HuH-7.5 (cell line): ENCODE data around the gene TBXA2R.
"Not testable (repeated sequence)": the region's sequence is repeated elsewhere in the genome, so short reads cannot be mapped to it uniquely, and the experiment has no call there.

Source experiments
- DNase-seq: peaks from one replicate; pipeline ENCODE4 v3.0.0; 2011; ENCODE audit warnings: low spot score

Gene TBXA2R

GRCh38 chr19:3639479-3639878, 32.8 kb upstream of the TBXA2R start:
- DNase-seq, result no peak

DNA sequence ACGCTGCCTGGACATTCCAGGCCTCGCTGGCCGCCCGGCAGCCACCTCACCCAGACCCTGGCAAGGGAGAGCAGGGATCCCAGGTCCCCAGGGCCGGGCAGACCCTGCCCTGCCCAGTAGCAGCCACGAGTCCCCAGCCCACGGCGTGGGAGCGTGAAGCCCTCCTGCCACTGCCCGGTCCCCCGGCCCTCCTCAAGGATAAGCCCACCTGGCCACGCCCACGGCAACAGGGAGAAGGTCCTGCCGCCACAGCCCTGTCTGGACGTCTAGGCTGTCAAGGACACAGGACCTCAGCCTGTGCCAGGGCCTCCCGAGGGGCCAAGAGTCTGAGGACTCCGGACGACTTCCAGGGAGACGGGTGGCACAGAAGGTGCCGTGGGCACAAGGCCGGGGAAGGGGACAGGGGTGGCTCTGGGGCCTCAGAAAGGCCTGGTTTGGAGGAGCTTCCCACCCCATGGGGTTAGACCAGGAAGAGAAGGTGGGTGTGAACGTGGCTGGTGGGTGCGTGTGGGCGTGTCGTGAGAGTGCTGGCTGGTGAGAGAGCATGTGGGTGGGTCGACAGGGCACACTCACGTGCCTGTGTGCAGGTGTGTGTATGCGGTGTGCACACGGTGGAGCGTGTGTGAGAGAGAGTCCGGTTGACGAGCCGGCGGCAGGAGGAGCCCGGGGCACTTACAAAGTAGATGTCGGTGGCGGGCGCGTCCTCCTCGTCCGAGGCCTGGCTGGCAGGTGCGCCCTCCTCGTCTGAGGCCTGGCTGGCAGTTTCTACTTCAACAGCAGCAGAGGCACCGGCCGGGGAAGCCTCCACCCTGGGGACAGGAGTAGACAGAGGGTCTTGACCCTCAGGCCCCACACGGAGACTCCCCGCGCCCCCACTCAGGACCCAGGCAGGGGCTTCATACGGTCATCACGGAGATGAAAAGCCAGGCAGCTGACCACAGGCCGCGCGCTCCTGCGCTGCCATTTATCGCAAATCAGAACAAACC, 31.8 kb upstream of the TBXA2R start:
- no peak for DNase-seq

DNA sequence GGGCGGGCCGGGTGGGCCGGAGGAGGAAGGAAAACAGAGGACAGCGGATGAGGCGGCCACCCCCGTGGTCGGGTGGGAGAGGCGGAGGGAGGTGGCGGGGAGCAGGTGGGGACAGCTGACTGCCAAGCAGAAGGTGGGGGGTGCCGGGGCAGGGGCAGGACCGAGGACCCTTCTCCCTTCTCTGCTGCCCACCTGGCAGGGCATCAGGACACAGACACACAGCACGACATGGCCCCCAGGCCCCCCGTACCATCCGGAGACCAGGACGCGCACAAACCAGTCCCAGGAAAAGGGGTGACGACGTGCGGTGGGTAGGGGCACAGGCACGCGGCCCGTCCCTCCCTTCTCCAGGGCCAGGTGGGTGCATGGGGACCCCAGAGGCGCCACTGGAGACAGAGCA, 30.9 kb upstream of the TBXA2R start:
- DNase-seq, result no peak

DNA sequence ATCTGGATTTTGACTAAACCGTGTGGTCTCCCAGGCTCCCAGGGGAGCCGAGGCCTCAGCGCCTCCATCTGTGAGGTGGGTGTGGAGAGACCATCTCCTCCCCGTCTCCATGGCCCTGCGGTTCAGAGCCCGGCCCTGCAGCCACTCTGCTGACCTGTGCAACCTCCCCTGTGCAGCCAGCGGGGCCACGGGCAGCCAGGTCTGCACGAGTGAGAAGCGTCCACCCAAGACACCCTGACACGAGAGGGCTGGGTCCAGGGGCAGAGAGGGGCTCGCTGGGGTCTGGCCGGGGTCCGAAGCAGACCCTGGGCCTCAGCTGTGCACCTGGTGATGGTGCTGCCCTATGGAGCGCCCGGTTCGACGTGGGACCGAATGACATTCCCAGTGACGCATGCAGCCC, 30.3 kb upstream of the TBXA2R start:
- DNase-seq, result no peak

- DNase-seq, result no peak
These were observed 29.8 kb upstream of the TBXA2R start for GRCh38 chr19:3636506-3636905.

DNA sequence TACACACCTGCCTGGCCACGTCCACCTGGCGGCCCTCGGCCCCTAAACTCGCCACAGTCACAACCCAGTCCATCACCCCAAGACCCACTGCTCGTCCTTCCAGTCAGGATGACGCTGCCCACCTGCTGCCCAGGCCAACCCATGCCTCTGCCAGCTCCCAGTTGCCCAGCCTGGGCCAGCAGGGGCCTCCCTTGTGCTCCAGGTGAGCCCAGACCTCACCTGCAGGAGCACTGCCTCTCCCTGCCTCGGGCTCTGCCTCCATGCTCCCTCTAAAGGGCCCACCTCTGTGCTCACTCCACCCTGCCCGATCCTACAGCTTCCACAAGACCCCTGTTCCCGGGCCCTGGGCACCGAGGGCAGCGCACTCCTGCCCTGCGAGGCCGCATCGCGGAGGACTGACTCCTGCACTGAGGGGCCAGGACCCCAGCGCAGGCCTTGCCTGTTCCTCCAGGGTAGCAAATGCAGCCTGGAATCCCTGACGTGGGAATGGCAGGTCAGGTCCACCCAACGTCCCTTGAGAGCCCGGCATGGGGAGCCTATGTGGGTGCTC, 27.9 kb upstream of the TBXA2R start:
- no peak for DNase-seq

- DNase-seq, result no peak
These were observed 26.9 kb upstream of the TBXA2R start for GRCh38 chr19:3633559-3633988.

- no peak for DNase-seq
These were observed 26.3 kb upstream of the TBXA2R start for GRCh38 chr19:3632739-3633558.

GRCh38 chr19:3632098-3632497, 25.4 kb upstream of the TBXA2R start:
- DNase-seq, result no peak

GRCh38 chr19:3631053-3631861, 24.6 kb upstream of the TBXA2R start:
- DNase-seq, result no peak

- DNase-seq, result not testable (repeated sequence)
These were observed 22.1 kb upstream of the TBXA2R start for GRCh38 chr19:3628766-3629165.

- DNase-seq, result no peak
These were observed 20.7 kb upstream of the TBXA2R start for GRCh38 chr19:3627351-3627723.

DNA sequence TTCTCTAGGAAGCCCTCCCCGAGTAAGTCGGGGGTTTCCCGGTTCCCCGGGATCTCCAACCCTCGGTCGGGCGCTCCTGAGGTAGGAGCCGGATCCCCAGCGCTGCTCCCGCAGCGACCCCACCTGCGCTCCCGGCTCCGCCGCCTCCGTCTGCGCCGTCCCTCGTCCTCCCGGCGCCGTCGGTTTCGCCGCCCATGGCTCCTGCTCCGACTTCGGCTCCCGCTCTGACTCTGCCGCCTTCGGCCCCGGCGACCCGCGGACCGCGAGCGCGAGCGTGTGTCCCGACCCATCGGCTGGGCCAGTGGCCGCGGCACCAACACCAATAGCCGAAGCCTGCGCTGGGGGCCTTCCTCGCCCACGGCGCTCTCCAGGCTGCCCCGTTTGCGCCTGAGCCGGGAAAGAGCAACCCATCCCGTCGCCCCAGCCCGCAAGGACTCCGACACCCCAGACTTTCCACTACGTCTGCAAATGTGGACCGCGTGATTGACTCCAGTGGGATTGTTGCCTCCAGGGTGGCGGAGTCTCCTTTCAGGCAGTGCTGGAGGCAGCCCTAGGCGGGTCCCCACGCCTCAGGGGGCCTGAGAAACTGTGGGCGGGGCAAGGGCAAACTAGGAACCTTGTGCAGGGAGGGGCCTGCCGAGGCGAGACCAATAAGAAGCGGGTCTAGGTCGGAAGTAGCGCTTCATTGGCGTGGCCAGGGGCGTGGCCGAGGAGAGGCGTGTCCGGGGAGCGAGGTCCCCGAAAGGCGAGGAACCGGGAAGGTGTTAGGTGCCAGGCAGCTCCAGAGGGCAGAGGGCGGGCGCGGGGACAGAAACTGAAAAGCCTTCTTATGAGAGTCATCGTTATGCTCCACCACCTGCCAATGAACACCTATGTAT, 20.0 kb upstream of the TBXA2R start, which contains the start of gene CACTIN:
CACTIN (minus strand) TSS at position 318 of the 878 bp plus-strand sequence; CDS start at position 290, 28 bp downstream.
- DNase-seq, result peak; percentile 100

DNA sequence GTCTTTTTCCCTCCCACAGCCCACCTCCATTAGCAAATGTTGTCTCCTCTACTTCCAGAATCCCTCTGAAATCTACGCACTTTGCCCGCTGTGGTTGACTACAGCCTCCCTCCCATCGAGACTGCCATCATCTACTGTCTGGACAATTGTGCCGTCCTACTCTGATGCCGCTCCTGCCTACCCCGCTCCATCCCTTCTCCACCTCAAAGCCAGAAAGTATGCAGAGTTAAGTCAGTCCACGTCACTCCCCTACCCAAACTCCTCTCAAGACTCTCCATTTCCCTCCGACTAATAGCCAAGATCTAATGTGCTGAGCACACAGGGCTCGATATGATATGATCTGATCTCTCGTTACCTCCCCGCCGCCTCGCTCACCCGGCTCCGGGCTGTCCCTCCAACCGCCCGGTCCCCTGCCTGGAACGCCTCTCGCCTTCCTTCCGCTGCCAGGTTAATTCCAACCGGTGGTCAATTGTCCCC, 19.4 kb upstream of the TBXA2R start:
- DNase-seq, result no peak

DNA sequence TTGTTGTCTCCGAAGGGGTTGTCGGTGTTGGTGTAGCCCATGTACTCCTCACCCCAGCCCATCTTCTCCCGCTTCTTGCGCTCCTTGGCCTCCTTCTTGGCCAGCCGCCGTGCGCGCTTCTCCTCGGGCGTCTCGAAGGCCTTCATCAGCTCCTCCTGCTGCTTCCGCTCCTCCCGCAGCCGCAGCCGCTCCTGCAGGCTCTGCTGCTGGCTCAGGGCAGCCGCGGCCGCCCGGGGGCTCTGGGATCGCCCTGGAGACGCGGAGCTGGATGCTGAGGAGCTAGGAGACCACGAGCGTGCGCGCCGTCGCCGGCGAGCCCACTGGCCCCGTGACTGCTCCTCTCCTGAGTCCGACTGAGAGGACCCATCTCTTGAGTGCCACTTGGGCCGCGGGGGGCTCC, 17.0 kb upstream of the TBXA2R start:
- no peak for DNase-seq

GRCh38 chr19:3622224-3622623, 15.5 kb upstream of the TBXA2R start:
- no peak for DNase-seq

- no peak for DNase-seq
These were observed 15.0 kb upstream of the TBXA2R start for GRCh38 chr19:3621689-3622088.

GRCh38 chr19:3620817-3621547, 14.3 kb upstream of the TBXA2R start:
- DNase-seq, result no peak

DNA sequence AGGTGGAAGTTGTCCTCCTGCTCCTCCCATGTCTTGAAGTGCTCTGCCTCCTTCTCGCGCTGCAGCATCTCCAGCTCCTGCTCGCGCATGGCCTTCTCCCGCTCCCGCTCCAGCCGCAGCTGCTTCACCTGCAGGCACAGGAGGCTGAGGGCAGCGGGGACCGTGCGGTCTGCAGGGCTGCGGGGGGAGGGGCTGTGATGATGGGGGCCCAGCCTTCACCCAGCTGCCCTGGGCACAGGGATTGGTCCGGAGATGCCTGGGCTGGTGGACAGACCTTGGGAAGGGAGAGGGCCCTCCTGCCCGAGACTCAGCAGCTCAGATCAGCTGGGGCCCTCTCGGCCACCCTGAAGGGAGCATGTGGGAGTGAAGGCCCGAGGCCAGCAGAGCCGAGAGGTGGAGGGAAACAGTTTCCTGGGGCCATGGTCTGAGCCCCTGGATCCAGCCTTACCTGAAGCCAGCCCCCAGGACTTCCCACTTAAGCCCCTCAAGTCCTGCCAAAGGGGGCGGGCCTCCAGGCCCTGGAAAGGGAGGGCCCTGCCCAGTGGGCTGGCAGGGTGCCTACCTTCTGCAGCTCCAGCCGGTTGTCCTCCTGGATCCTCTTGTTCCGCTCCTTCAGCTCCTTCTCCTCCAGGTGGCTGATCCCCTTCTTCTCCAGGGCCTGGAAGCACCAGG, 13.6 kb upstream of the TBXA2R start:
- DNase-seq, result no peak
